ENCODE results near the gene CCDC167. TPM values are rescaled to one million over a fixed set of nuclear protein-coding genes. Genes with fewer than 3 reads are reported as not detected.

The CCDC167 gene
- total RNA-seq, 1 experiment from 2014 or later: 31.5 TPM

GRCh38 chr6:37547564-37548061, 47.9 kb upstream of the CCDC167 start:
- peak; percentile 49 for DNase-seq (ENCODE audit: low spot score)
- BruUV-seq (replicated peaks): no TSS peak
- Histone ChIP-seq H3K27ac (ENCODE audit: low read depth, low read length, poor library complexity, severe bottlenecking) (no peak overlapping the region), H3K27me3 (replicated peaks; ENCODE audit: insufficient read depth, low read depth, low read length, poor library complexity) (no peaks in the 10 kb centered on the region), H3K9me3 (ENCODE audit: low read depth, low read length, poor library complexity, severe bottlenecking) (no peaks in the 10 kb centered on the region), H3K4me3 (ENCODE audit: low read depth, low read length, poor library complexity, severe bottlenecking) (no peak overlapping the region), H3K36me3 (ENCODE audit: insufficient read depth, low read length, poor library complexity, severe bottlenecking) (no peaks in the 10 kb centered on the region), H3K4me1 (ENCODE audit: insufficient read depth, low read length, poor library complexity, severe bottlenecking) (no peaks in the 10 kb centered on the region)
- ChIA-PET CTCF (no interaction called here), POLR2A (ENCODE audit: low non-redundant PET) (no interaction called here)
- no peak for TF ChIP-seq EZH2 (IDR thresholded peaks at IDR 0.05; ENCODE audit: borderline replicate concordance, low read depth, low read length, poor library complexity, severe bottlenecking)
- no peak for TF ChIP-seq CTCF (conservative IDR thresholded peaks at IDR 0.05; ENCODE audit: low read depth, low read length)
- intact Hi-C loops (cut with micrococcal nuclease; ENCODE audit: unreplicated experiment): no loop called here

- Histone ChIP-seq H3K4me3 (ENCODE audit: low read depth, low read length, poor library complexity, severe bottlenecking) (no peak overlapping the region), H3K9me3 (ENCODE audit: low read depth, low read length, poor library complexity, severe bottlenecking) (no peaks in the 10 kb centered on the region), H3K36me3 (ENCODE audit: insufficient read depth, low read length, poor library complexity, severe bottlenecking) (no peaks in the 10 kb centered on the region), H3K27me3 (replicated peaks; ENCODE audit: insufficient read depth, low read depth, low read length, poor library complexity) (no peaks in the 10 kb centered on the region), H3K4me1 (ENCODE audit: insufficient read depth, low read length, poor library complexity, severe bottlenecking) (no peaks in the 10 kb centered on the region), H3K27ac (ENCODE audit: low read depth, low read length, poor library complexity, severe bottlenecking) (no peak overlapping the region)
- BruUV-seq (replicated peaks): no TSS peak
- TF ChIP-seq EZH2 (IDR thresholded peaks at IDR 0.05; ENCODE audit: borderline replicate concordance, low read depth, low read length, poor library complexity, severe bottlenecking) (no peak), CTCF (conservative IDR thresholded peaks at IDR 0.05; ENCODE audit: low read depth, low read length) (no peak)
- intact Hi-C loops (cut with micrococcal nuclease; ENCODE audit: unreplicated experiment): no loop called here
- ChIA-PET POLR2A (ENCODE audit: low non-redundant PET) (no interaction called here), CTCF (no interaction called here)
- DNase-seq (ENCODE audit: low spot score): no peak
Observed at GRCh38 chr6:37546141-37546871, 46.6 kb upstream of the CCDC167 start.

GRCh38 chr6:37544530-37544929, 44.8 kb upstream of the CCDC167 start:
- no TSS peak for BruUV-seq (replicated peaks)
- POLR2A ChIA-PET (ENCODE audit: low non-redundant PET): no interaction called here
- Histone ChIP-seq H3K27me3 (replicated peaks; ENCODE audit: insufficient read depth, low read depth, low read length, poor library complexity) (no peaks in the 10 kb centered on the region), H3K9me3 (ENCODE audit: low read depth, low read length, poor library complexity, severe bottlenecking) (no peaks in the 10 kb centered on the region), H3K27ac (ENCODE audit: low read depth, low read length, poor library complexity, severe bottlenecking) (no peak overlapping the region), H3K36me3 (ENCODE audit: insufficient read depth, low read length, poor library complexity, severe bottlenecking) (no peaks in the 10 kb centered on the region), H3K4me3 (ENCODE audit: low read depth, low read length, poor library complexity, severe bottlenecking) (no peak overlapping the region), H3K4me1 (ENCODE audit: insufficient read depth, low read length, poor library complexity, severe bottlenecking) (no peaks in the 10 kb centered on the region)
- CTCF ChIA-PET: no interaction called here
- intact Hi-C loops (cut with micrococcal nuclease; ENCODE audit: unreplicated experiment): no loop called here
- TF ChIP-seq CTCF (conservative IDR thresholded peaks at IDR 0.05; ENCODE audit: low read depth, low read length): no peak
- TF ChIP-seq EZH2 (IDR thresholded peaks at IDR 0.05; ENCODE audit: borderline replicate concordance, low read depth, low read length, poor library complexity, severe bottlenecking): no peak
- no peak for DNase-seq (ENCODE audit: low spot score)

Measured in A673 (cell line).